VCaP (cell line): ENCODE results near the gene GNA15.

Source experiments
- H3K27ac ChIP-seq: fragments of 450-650 bp; 2 replicates; pipeline ENCODE4 v1.5.1; 2017
- TF ChIP-seq, protein P1 (sequence below): fragments of 450-650 bp; conservative IDR thresholded peaks from 2 replicates; pipeline ENCODE4 v1.5.1; 2017; ENCODE audit warnings: mild to moderate bottlenecking, moderate library complexity

GNA15 gene

GRCh38 chr19:3138268-3138667 is 2.4 kb downstream of the GNA15 start:
- no peak overlapping the region for H3K27ac ChIP-seq
- TF ChIP-seq, protein P1, sequence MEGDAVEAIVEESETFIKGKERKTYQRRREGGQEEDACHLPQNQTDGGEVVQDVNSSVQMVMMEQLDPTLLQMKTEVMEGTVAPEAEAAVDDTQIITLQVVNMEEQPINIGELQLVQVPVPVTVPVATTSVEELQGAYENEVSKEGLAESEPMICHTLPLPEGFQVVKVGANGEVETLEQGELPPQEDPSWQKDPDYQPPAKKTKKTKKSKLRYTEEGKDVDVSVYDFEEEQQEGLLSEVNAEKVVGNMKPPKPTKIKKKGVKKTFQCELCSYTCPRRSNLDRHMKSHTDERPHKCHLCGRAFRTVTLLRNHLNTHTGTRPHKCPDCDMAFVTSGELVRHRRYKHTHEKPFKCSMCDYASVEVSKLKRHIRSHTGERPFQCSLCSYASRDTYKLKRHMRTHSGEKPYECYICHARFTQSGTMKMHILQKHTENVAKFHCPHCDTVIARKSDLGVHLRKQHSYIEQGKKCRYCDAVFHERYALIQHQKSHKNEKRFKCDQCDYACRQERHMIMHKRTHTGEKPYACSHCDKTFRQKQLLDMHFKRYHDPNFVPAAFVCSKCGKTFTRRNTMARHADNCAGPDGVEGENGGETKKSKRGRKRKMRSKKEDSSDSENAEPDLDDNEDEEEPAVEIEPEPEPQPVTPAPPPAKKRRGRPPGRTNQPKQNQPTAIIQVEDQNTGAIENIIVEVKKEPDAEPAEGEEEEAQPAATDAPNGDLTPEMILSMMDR, result no peak

DNA sequence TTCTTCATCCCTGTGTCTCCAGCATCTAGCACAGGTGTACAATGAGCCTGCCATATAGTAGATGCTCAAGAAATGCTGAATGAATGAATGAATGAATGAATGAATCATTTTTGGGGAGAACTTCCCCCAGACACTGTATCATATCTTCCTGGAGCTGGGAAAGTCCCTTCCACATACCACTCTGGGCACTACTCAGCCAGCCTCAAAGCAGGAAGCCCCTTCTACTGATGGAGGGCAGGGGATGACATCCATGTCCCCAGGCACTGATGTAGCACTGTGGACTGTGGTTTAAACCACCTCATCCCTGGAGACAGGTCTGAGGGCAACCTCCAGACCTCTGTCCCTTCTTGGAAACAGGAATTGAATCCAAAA is 4.8 kb downstream of the GNA15 start:
- no peak overlapping the region for H3K27ac ChIP-seq
- TF ChIP-seq, protein P1, result no peak

DNA sequence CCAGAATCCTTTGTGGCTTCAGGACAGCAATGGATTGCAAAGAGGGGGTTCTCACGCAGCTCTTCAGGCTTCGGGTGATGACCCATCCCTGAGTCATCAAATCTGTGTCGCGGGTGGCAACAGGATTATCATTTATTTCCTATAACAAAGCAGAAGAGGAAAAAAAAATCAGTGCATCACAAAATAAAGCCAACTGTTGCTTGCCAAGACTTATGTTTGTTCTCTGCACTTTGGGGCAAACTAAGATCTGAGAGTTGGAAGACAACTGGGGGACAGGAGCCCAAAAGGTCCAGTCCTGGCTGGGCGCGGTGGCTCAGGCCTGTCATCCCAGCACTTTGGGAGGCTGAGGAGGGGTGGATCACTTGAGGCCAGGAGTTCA is 6.4 kb downstream of the GNA15 start:
- no peak overlapping the region for H3K27ac ChIP-seq
- TF ChIP-seq, protein P1, result no peak

GRCh38 chr19:3142781-3143337 is 7.0 kb downstream of the GNA15 start:
- H3K27ac ChIP-seq, result no peak overlapping the region
- TF ChIP-seq, protein P1, result no peak

DNA sequence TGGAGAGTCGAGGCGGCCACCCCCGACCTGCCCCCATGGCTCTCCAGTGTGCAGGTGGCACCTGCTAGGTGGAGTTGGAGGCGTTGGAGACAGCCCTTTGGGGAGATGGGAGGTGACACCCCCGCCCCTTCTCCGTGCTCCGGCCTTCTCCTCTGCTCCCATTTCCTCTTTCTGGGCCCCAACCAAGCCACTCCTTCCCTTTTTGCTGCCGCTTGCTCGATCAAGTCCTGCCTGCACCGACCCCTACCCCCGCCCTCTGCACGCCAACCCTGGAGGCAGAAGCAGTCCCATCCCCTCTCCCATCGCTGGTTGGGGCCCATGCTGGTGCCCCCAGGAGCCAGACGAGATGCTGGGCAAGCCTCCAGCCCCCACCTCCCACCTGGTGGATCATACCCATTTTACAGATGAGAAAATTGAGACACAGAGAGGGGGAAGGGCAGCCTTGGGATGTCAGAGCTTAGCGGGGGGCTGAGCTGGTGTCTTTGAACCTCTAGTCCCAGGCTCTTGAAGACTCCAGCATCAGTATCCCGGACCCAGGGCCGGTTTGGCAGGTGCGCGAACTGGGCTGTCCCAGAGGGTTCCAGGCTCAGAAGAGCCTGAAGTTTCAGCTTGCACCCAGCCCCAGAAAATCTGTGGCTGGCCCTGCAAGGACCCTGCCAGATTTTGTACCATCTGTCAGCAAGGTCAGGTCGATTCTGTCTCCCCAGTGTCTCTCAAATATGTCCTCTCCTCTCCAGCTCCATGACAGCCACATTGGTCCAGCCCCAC is 10.3 kb downstream of the GNA15 start:
- no peak overlapping the region for H3K27ac ChIP-seq
- TF ChIP-seq, protein P1, result no peak

- TF ChIP-seq, protein P1, result peak; percentile 54; the same call in 1 of the 2 replicates
- no peak overlapping the region for H3K27ac ChIP-seq
These were observed 10.9 kb downstream of the GNA15 start for GRCh38 chr19:3146677-3147100.

- H3K27ac ChIP-seq, result no peak overlapping the region
- TF ChIP-seq, protein P1, result no peak
These were observed 12.7 kb downstream of the GNA15 start for GRCh38 chr19:3148503-3148902.
